ENCODE results near the gene TES.

GRCh38 chr7:116236020-116236630 is 25.8 kb downstream of the TES start:
- TF ChIP-seq EZH2 (IDR thresholded peaks at IDR 0.05; ENCODE audit: borderline replicate concordance, low read depth, low read length, severe bottlenecking) (no peak), CTCF (IDR thresholded peaks at IDR 0.05; ENCODE audit: borderline replicate concordance, extremely low read depth, low read length, poor library complexity, severe bottlenecking) (peak; percentile 70)

Data from DND-41 (cell line).